ENCODE measurements around the gene NRDC.

NRDC gene

DNA sequence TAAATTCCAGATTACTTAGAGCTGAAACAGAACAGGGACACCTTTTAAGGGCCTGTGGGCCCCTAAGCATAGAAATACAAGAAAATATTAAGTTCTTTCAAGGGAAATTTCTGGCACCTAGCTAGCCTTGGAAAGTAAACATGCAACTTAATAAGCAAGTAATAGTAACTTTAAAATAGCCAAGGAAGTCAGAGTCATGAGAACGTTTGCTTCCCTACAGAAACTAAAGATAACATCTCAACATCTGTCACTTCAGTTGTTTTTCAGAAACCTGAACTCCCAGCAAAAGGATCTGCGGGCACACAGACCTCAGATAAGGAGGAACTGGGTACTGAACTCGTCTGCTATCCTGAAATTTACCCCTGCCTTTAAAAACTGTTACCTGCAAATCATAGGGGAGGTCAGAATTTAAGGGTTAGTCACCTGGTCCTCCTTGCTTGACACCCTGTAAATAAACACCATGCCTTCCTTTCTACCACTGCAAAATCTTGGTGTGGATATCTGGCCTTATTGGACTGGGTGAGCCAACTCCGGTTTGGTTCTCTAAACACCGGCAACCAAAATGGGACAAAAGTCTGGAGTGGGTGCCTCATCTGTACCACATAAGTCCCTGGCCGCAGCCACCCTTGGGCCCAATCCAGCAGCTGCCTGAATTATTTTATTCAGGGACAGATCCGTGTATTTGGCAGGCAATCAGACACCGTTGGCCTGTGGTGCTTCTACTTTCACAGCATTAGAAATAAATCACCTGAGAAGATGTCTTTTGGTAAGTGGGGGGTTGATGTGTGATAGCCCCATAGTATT, 27.9 kb downstream of the NRDC start:
- H3K4me3 ChIP-seq (ENCODE audit: low read depth, low read length) = no peak overlapping the region
- in situ Hi-C loops (cut with HindIII; ENCODE audit: low sequenced_read_pairs) = no loop called here
- DNase-seq (ENCODE audit: low read depth, low spot score) = peak; percentile 2
- TF ChIP-seq, protein P1, sequence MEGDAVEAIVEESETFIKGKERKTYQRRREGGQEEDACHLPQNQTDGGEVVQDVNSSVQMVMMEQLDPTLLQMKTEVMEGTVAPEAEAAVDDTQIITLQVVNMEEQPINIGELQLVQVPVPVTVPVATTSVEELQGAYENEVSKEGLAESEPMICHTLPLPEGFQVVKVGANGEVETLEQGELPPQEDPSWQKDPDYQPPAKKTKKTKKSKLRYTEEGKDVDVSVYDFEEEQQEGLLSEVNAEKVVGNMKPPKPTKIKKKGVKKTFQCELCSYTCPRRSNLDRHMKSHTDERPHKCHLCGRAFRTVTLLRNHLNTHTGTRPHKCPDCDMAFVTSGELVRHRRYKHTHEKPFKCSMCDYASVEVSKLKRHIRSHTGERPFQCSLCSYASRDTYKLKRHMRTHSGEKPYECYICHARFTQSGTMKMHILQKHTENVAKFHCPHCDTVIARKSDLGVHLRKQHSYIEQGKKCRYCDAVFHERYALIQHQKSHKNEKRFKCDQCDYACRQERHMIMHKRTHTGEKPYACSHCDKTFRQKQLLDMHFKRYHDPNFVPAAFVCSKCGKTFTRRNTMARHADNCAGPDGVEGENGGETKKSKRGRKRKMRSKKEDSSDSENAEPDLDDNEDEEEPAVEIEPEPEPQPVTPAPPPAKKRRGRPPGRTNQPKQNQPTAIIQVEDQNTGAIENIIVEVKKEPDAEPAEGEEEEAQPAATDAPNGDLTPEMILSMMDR (IDR thresholded peaks at IDR 0.05; ENCODE audit: low read depth, low read length) = no peak

GRCh38 chr1:51847294-51847920, 31.1 kb downstream of the NRDC start:
- no peak for DNase-seq (ENCODE audit: low read depth, low spot score)
- H3K4me3 ChIP-seq (ENCODE audit: low read depth, low read length) = no peak overlapping the region
- TF ChIP-seq, protein P1 (IDR thresholded peaks at IDR 0.05; ENCODE audit: low read depth, low read length) = no peak
- in situ Hi-C loops (cut with HindIII; ENCODE audit: low sequenced_read_pairs) = no loop called here

DNA sequence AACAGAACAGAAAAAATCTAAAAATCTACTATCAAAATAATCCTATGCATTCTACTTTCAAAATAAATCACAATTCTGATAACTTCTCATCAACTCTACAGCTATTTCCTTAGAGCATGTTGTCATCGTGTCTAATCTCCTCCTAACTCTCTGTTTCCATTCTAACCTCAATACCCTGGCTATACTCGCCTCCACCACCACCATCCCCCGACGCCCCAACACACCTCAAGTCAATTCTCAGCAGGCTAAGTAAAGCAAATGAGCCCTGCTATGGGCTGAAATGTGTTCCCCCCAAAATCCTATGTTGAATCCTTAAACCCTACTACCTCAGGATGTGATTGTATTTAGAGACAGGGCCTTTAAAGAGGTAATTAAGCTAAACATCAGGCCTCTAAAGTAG, 34.6 kb downstream of the NRDC start:
- no peak for DNase-seq (ENCODE audit: low read depth, low spot score)
- TF ChIP-seq, protein P1 (IDR thresholded peaks at IDR 0.05; ENCODE audit: low read depth, low read length) = no peak
- in situ Hi-C loops (cut with HindIII; ENCODE audit: low sequenced_read_pairs) = no loop called here
- no peak overlapping the region for H3K4me3 ChIP-seq (ENCODE audit: low read depth, low read length)

GRCh38 chr1:51842261-51842660, 36.3 kb downstream of the NRDC start:
- no peak for DNase-seq (ENCODE audit: low read depth, low spot score)
- no peak overlapping the region for H3K4me3 ChIP-seq (ENCODE audit: low read depth, low read length)

GRCh38 chr1:51840743-51841461, 37.6 kb downstream of the NRDC start:
- no peak overlapping the region for H3K4me3 ChIP-seq (ENCODE audit: low read depth, low read length)
- TF ChIP-seq, protein P1 (IDR thresholded peaks at IDR 0.05; ENCODE audit: low read depth, low read length) = no peak
- in situ Hi-C loops (cut with HindIII; ENCODE audit: low sequenced_read_pairs) = no loop called here
- DNase-seq (ENCODE audit: low read depth, low spot score) = no peak

More at GRCh38 chr1:51842261-51842660, 36.3 kb downstream of the NRDC start:
- in situ Hi-C loops (cut with HindIII; ENCODE audit: low sequenced_read_pairs) = no loop called here
- TF ChIP-seq, protein P1 (IDR thresholded peaks at IDR 0.05; ENCODE audit: low read depth, low read length) = no peak

GRCh38 chr1:51840182-51840581, 38.3 kb downstream of the NRDC start:
- in situ Hi-C loops (cut with HindIII; ENCODE audit: low sequenced_read_pairs) = no loop called here
- no peak overlapping the region for H3K4me3 ChIP-seq (ENCODE audit: low read depth, low read length)
- TF ChIP-seq, protein P1 (IDR thresholded peaks at IDR 0.05; ENCODE audit: low read depth, low read length) = no peak
- DNase-seq (ENCODE audit: low read depth, low spot score) = no peak
